ENCODE data around the gene CDH24. TPM values are rescaled to one million over a fixed set of nuclear protein-coding genes. Genes with fewer than 3 reads are reported as not detected.
A peak's percentile ranks its signal among the peaks of the same experiment; 100 is the strongest.

Gene CDH24
- total and polyA plus RNA-seq, 2 of the 13 experiments (the other 11 are each of a cell fraction or from before 2014, with no cell fraction given): 0.69 to 0.99 TPM

DNA sequence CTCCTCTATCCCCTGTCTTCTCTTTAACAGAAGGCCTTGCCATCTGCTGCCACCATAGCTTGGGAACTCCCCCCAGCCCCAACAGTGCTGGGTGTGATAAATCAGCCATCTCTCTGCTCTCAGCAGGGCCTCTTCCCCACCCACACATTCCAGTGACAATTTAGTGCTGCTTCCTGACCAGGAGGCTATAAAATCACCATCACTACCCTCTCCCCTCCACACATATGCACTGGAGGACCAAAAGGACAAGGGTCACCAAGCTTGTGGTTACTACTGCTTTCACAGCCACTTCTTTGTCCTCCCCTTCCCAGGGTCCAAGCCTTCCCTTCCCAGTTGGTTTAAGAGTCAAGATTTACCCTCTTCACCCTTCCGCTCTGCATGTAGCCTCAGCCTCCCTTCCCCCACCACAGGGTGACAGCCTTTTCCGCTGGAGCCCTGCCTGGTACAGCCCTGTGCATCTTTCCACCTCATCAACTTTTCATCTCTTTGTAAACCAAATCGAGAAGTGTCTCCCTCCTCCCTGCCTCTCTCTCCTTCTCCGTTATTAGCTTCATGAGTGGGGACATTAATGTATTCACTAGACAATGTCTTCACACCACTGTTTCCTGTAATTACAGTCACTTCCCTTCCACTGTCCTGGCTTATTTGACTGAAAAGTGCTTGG, 32.0 kb downstream of the CDH24 start (continued):
- TF ChIP-seq, protein P1, sequence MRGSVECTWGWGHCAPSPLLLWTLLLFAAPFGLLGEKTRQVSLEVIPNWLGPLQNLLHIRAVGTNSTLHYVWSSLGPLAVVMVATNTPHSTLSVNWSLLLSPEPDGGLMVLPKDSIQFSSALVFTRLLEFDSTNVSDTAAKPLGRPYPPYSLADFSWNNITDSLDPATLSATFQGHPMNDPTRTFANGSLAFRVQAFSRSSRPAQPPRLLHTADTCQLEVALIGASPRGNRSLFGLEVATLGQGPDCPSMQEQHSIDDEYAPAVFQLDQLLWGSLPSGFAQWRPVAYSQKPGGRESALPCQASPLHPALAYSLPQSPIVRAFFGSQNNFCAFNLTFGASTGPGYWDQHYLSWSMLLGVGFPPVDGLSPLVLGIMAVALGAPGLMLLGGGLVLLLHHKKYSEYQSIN (CRISPR knock-in tag; IDR thresholded peaks at IDR 0.05; ENCODE audit: borderline replicate concordance): no peak
- no peak for TF ChIP-seq KDM2A (CRISPR knock-in tag; IDR thresholded peaks at IDR 0.05; ENCODE audit: borderline replicate concordance, low read depth)
- no peak for TF ChIP-seq ZNF382 (CRISPR knock-in tag; IDR thresholded peaks at IDR 0.05; ENCODE audit: borderline replicate concordance)
- TF ChIP-seq ZNF792 (CRISPR knock-in tag; IDR thresholded peaks at IDR 0.05): no peak
- no peak for TF ChIP-seq RARG (CRISPR knock-in tag; IDR thresholded peaks at IDR 0.05; ENCODE audit: low read depth)
- TF ChIP-seq HDAC2 (CRISPR knock-in tag; IDR thresholded peaks at IDR 0.05): no peak
- no peak for TF ChIP-seq ZNF83 (CRISPR knock-in tag; IDR thresholded peaks at IDR 0.05; ENCODE audit: borderline replicate concordance)
- TF ChIP-seq CCAR2 (optimal IDR thresholded peaks at IDR 0.05; ENCODE audit: low read depth, low read length): no peak
- TF ChIP-seq FOXM1 (CRISPR knock-in tag; IDR thresholded peaks at IDR 0.05): peak; percentile 69; the same call in 1 of the 2 replicates
- no peak for TF ChIP-seq IRF2 (CRISPR knock-in tag; IDR thresholded peaks at IDR 0.05)
- TF ChIP-seq ATF7 (IDR thresholded peaks at IDR 0.05): no peak
- peak; percentile 49; the same call in 1 of the 2 replicates for TF ChIP-seq ATF7 (CRISPR knock-in tag; IDR thresholded peaks at IDR 0.05)
- no peak for TF ChIP-seq KDM6A (CRISPR knock-in tag; IDR thresholded peaks at IDR 0.05; ENCODE audit: low read depth)
- no peak for TF ChIP-seq PLRG1 (conservative IDR thresholded peaks at IDR 0.05)
- TF ChIP-seq AGO2 (optimal IDR thresholded peaks at IDR 0.05; ENCODE audit: low read depth, low read length): no peak
- TF ChIP-seq MEIS1 (CRISPR knock-in tag; IDR thresholded peaks at IDR 0.05; ENCODE audit: borderline replicate concordance): no peak
- TF ChIP-seq FOXC1 (CRISPR knock-in tag; IDR thresholded peaks at IDR 0.05; ENCODE audit: borderline replicate concordance): 0 out of 2 replicates have a peak, but pooled peaks have one; percentile 42
- TF ChIP-seq, protein P2, sequence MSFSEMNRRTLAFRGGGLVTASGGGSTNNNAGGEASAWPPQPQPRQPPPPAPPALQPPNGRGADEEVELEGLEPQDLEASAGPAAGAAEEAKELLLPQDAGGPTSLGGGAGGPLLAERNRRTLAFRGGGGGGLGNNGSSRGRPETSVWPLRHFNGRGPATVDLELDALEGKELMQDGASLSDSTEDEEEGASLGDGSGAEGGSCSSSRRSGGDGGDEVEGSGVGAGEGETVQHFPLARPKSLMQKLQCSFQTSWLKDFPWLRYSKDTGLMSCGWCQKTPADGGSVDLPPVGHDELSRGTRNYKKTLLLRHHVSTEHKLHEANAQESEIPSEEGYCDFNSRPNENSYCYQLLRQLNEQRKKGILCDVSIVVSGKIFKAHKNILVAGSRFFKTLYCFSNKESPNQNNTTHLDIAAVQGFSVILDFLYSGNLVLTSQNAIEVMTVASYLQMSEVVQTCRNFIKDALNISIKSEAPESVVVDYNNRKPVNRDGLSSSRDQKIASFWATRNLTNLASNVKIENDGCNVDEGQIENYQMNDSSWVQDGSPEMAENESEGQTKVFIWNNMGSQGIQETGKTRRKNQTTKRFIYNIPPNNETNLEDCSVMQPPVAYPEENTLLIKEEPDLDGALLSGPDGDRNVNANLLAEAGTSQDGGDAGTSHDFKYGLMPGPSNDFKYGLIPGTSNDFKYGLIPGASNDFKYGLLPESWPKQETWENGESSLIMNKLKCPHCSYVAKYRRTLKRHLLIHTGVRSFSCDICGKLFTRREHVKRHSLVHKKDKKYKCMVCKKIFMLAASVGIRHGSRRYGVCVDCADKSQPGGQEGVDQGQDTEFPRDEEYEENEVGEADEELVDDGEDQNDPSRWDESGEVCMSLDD (CRISPR knock-in tag; IDR thresholded peaks at IDR 0.05; ENCODE audit: borderline replicate concordance): no peak
- TF ChIP-seq, protein P3, sequence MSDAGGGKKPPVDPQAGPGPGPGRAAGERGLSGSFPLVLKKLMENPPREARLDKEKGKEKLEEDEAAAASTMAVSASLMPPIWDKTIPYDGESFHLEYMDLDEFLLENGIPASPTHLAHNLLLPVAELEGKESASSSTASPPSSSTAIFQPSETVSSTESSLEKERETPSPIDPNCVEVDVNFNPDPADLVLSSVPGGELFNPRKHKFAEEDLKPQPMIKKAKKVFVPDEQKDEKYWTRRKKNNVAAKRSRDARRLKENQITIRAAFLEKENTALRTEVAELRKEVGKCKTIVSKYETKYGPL (CRISPR knock-in tag; IDR thresholded peaks at IDR 0.05): no peak
- no peak for TF ChIP-seq KMT2A (CRISPR knock-in tag; IDR thresholded peaks at IDR 0.05)
- TF ChIP-seq, protein P4, sequence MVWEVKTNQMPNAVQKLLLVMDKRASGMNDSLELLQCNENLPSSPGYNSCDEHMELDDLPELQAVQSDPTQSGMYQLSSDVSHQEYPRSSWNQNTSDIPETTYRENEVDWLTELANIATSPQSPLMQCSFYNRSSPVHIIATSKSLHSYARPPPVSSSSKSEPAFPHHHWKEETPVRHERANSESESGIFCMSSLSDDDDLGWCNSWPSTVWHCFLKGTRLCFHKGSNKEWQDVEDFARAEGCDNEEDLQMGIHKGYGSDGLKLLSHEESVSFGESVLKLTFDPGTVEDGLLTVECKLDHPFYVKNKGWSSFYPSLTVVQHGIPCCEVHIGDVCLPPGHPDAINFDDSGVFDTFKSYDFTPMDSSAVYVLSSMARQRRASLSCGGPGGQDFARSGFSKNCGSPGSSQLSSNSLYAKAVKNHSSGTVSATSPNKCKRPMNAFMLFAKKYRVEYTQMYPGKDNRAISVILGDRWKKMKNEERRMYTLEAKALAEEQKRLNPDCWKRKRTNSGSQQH (CRISPR knock-in tag; IDR thresholded peaks at IDR 0.05; ENCODE audit: low read depth): 0 out of 2 replicates have a peak, but pooled peaks have one; percentile 34
- TF ChIP-seq RORA (CRISPR knock-in tag; IDR thresholded peaks at IDR 0.05): no peak
- TF ChIP-seq ZNF546 (CRISPR knock-in tag; conservative IDR thresholded peaks at IDR 0.05): no peak
- TF ChIP-seq, protein P5, sequence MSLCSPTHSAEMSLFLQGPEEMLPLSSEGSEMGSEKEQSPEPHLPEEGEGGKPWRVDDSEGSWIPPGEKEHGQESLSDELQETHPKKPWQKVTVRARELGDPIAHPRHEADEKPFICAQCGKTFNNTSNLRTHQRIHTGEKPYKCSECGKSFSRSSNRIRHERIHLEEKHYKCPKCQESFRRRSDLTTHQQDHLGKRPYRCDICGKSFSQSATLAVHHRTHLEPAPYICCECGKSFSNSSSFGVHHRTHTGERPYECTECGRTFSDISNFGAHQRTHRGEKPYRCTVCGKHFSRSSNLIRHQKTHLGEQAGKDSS (CRISPR knock-in tag; IDR thresholded peaks at IDR 0.05; ENCODE audit: borderline replicate concordance, low read depth): no peak
